HG03521 (cell line): ENCODE results near the gene DNHD1.

Experiments used
- ATAC-seq: cut with Tn5 transposase; IDR thresholded peaks from one replicate; pipeline ENCODE4 v1.9.1; 2021; ENCODE audit warnings: mild to moderate bottlenecking, moderate library complexity; ENCODE audit not compliant: unreplicated experiment

DNHD1 gene, protein sequence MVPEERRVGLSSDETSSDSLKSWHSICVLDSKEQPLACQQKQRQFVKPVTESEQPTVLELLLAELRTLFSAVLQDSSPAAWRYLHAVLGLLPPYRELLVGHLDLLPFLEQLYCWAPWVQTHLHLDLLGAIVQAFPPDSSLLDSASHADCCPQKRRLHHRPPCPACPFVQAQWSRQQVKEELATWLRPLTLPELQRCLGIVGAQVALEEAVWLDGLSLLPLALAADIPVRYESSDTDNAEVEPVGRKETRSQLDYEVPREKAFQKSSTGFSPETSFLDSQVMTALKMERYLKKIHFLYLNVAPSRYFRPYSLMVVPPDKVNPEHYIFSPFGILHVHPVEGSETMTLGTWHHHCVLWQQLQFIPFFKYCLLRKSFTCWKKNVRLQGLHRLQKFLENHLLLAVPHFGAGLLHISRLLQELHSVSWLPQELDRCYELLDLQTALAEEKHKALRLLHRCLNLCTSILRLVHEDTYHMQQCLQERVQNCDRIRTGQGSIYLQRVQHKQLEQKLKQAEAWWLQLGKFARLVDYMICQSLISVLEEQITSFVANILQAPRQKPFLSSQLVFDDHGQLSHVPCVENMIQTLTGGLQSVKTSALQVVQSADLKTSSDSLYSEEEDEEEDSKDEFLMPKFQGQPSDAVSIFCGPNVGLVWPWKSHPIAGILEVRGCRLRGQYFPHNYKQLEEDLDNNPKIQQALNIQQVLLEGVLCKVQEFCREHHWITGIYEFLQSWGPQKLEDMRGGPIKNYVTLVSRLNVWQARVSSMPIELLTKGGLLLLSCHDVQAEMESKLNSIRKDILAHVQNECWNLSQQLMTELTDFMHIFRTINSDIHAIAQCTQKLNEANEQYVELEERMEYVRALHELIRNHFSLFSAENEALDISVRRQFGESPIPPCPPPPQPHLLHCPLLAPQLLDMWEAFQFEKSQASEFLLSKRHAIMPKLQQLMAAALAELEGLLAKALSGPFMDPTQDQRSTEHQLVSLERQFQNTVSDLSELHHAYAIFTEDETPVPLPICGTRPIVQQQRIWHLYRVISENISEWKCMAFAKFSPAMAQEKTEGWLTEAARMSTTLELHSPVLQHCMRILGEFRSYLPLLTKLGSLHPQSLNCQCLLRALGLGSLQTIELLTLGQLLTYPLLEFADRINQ (N-terminal part only)

DNA sequence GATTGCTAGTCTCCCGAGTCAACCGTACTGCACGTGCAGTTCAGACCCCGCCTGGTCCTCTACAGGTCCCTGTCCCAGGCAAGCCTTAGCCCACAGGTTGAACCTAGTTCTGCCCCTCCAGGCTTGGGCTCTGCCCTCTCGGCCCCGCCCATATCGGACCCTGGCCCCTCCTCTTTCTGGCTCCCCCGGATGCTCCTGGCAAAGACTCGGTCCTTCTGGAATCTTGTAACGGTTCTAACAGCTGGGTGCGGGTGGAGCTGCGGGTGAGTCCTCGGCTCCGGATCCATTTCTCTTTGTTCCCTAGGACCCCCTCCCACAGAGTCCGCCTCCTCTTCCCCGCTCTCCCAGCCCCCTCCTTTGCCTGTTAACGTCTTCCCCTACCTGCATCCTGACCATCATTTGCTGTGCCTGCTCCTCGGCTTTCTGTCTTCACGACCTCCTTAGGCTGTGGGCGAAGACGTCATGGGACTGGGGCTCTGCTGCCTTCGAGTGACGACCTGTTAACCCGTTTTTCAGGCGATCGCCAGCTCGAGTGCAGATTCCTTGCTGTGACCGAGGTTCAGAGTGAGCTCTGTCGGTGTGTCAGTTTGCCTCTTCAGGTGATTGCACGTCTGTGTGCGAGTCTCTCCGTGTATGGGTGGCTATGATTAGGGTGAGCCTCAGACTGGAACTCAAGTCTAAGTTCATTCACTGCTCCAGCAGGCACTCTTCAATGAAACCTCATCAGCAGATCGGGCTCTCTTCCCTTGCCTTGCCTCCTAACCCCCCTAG is at the start of gene DNHD1:
Gene DNHD1 (plus strand): TSS at position 212 of the 771 bp plus-strand sequence. CDS start 936 bp downstream, outside the sequence.
- ATAC-seq, result no peak

DNA sequence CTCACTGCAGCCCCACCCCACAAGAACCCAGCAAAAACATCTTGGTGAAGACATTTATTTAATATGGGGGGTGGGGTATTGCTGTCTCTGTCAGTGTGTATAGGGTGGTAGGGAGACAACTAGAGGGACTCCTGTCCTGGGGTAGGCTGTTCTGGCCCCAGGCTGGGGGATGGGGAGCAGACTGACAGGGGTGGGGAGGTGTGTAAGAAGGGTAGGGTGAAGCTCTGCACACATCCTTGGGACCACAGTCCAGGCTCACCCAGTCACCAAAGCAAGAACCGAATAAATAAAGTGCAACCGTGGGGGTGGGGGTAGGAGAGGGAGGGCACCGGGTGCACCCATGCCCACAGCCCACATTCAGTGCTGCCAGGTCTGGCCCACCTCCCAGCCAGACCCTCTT is 48.5 kb upstream of the DNHD1 start:
- ATAC-seq, result no peak

DNA sequence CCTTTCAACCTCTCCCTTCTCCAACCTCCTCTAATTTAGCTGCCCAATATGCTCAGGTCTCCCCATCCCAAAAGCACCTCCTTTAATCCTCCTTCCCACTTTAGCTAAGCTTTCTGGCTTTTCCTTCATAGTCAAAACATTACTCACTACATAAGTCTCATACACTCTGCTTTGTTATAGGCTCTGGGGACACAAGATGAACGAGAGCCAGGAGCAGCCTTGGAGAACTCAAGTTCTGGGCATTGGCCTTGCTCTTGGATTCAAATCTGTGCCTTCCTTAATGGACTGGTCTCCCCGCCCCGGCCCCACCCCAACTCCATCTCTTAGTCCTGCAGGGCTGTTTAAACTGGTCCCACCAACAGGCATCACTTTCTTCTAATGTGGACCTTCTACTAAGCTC is 44.9 kb upstream of the DNHD1 start:
- no peak for ATAC-seq

DNA sequence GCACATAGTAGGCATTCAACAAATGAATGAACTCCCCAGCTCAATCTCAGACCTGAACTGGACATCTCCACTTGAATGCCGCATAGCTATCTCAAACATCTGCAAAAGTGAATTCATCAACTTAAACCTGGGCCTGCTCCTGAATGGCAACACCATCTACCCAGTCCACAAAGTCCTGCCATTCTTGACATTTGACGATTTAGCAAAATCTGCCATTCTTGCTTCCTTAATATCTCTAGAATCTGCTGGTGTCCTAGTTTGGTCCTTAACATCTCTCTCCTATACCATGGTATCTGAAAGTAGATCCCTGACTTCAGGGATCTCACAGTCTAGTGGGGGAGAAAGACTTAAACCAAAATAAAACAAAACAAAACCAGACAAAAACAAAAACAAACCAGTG is 43.9 kb upstream of the DNHD1 start:
- no peak for ATAC-seq

DNA sequence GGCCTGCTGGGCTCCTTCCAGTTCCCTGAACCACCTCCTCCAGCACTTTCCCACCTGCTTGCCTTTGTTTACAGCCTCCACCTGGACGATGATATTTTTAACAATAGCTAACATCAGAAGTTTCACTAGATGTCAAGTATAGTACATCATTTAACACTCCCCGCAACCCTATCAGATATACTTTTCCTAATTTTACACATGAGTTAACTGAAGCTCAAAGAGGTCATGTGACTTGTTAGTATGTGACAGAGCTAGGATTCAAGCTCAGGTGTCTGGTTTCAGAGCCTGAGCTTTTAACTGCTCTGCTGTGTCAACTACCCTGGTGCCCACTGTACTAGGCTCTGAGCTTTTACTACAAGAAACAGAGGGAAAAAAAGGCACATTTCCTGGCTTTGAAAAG is 42.0 kb upstream of the DNHD1 start:
- no peak for ATAC-seq

DNA sequence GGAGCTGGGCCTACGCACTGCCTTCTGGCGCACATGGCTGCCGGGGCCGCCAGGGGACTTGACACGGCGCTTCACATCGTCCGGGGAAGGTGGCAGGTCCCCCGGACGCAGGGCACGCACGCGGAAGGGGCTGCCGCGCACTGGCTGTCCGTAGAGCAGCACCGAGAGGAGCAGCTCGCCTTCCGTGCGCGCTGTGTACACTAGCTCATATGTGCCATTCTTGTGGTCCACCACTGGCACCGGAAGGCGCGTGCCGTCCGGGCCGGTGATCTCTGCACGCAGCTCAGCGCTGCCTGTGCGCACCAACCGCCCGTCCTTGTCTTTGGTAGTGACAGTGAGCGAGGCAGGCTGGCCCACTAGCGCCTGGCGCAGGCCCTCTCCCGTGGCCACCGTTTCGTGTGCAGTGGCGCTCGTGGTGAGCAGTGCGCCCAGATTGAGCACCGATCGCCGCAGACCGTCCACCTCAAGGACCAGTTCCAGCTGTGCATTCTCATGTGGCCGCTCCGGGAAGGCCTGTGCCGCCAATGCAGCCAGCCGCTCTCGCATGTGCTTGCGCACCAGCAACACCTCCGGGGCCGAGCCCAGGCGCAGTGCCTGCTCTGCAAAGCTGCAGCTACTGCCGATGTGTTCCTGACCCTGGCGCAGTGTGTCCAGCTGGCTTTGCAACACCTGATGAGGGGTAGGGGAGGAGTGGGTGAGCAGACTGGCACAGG is 40.6 kb upstream of the DNHD1 start:
- ATAC-seq, result no peak

DNA sequence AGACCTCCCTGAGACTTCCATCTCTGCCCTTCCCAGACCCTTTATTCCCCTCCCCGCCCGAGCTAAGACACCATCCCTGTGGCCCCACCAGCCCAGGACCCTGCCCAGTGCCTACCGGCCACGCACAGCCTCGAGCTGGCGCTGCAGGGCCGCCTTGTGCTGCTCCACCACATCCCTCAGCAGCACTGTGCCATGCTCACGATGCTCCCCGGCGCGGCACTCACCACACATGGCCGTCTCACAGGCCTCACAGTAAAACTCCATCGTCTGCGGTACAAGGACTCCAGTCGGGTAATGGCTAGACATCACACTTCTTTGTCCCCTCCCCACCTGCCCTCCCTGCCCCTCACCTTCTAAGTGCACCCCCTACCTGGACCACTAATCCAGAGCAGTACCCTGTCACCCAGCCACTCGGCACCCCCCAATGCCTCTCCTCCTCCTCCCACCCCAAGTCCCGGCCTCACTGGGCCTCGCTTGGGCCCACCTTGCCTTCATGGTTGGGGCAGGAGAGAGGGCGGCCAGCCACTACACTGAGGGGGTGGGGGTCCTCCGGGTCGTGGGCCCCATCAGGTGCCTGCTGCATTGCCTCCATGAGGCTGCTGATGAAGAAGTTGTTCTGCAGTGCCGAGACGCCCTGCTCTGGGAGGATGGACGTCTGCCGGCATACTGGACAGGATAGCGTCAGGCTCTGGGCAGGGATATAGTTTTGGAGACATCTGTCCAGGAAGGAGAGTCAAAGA is 39.3 kb upstream of the DNHD1 start:
- no peak for ATAC-seq

DNA sequence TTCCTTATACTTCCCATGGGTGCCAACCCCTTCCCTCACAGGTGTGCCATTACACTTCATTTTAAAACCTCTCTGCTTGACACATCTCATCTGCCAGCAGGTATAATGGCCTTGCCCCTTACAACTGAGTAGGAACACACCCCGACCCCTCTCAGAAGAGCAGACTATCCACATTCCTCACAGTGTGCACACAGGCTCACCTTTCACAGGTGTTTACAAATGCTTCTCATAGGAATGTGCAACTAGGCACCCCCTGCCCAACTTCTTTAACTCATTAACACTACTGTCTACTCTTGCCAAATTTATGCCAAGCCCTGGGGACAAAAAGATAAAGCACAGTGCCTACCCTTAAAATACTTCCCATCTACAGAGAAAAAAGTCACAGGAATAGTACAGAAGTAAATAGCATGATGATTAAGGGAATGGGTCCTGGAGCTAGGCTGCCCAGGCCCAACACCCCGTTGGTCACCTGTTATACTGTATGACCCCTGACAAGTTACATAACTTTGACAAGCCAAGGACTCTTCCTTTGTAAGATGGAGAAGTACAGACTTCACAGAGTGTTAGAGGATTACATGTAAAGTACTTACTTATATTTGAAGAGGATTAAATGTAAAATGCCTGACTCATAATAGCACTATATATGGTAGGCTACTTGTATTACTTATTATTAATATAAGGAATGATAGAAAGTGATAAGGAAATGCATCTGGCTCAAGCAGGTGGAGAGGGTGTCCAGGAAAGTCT is 38.6 kb upstream of the DNHD1 start:
- no peak for ATAC-seq

DNA sequence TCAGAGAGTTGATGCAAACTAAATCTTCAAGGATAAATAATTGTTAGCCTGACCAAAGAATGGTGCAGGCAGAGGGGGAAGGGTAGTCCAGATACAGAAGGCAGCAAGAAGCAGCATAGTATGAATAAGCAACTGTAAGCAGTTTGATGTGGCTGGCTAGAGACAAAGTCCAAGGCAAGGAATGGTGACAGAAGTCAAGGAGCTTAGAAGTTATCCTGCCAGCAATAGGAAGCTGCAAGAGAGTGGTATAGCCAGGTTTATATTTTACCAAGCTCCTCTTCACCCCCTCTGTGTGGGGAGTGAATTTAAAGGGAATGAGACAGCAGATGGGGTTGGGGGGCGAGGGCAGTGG is 38.0 kb upstream of the DNHD1 start:
- ATAC-seq, result no peak

DNA sequence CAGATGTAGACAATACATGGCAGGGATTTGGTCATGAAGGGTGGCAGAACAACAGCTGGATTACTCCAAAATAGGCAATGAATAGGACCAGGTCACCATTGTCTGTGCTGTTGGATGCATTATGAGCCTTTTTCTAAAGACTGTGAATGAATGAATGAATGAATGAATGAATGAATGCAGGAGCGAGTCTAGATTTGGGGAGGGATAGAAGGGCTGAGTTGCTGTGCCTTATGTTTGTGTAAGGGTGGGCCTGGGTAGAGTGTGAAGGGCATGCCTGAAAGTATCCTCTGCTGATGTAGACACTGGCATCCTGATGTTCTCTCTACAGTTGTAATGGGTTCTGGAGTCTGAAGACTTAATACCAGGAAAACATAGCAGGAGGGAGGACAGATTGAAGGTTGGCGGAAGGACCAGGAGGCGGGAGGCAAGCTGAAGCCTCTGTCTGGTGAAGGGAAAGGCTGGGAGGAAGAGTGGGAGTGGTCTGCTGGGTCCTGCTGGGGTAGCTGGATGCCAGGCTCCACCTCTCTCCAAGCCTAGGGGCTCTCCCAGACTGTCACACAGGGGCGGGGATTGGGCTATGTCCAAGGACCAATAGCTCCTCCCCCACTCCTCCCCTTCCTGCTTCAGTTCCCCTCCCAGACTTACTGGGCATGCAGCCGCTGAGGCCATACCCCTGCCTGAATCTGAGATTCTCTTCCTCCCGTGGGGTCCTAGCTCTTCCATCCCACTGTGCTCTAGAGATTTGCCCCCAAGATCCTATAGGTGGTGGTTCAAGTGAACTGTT is 28.2 kb upstream of the DNHD1 start:
- ATAC-seq, result peak; percentile 46

DNA sequence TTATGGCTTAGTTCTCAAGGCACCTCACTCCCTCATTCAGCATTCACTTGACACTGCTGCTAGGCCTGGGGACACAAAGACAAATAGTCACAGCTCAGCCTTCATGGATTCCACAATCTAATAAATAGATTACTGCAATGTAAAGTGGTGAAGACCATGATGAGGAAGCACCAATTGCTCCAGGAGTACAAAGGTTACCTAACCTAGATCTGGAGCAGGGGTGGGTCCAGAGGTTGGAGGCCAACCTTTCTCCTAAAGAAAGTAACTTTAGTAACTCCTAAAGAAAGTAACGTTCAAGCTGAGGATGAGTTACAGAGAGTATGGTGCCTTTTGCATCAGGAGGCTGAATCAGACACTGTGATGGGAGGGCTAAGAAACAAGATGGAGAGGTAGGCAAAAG is 27.5 kb upstream of the DNHD1 start:
- no peak for ATAC-seq

DNA sequence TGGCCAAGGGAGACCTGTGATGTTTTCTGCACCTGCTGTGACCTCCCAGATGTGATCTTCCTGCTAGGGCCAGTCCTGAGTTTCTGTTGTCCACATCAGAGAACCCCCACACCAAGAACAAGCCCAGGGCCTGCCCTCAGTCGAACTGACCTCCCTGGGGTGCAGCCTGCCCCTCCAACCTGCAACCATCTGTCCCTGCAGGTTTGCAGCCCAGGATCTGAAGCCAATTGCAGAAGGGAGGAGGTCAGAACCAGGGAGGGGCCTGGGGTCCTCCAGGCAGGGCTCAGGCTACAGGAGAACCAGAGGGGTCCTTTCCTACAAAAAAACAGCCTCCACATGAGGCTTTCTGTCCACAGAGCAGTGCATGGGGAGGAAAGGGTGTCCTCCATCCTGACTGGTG is 24.1 kb upstream of the DNHD1 start:
- ATAC-seq, result no peak

DNA sequence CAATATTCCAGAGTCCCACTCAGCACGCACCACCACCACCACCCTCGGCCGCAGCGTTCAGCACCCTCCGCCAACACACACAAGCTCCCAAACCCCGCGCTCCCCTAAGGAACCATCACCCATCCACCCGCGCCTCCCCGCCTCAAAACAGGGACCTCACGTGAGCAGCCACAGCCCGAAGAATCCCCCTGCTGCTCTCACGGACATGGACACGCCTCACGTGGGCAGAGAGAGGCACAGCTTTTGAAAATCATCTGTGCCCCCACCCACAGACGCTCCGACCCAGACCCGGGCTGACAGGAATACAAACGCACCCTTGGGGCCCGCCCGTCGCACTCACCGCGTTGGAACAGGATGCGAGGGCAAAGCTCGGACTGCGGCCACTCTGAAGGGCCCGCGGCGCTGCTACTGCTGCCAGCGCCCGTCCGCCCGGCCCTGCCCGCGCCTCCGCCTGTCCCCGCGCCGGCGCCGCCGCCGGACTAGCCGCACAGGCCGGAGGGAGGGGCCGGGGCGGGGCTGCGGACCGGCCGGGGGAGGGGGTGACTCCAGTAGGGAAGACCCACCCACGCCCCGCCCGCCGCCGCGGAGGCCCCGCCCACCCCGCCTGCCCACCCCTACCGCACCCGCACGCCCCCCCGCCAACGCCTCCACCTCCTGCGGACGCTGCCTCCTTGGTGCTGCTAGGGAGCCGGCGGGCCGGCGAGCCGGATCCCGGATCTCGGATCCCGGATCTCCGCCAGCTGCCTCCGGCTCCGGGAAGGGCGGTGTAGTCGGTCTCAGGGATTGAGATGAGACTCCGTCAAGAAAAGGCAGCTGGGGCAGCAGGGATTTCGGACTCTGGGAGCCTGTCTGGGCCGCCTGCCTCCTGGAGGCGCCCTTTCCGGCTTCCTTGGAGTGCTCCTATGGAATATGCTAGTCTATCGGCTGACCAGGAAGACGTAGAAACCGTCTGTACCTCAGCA is 23.3 kb upstream of the DNHD1 start, which contains the start of gene TRIM3:
Gene TRIM3 (minus strand): TSS at position 491 of the 962 bp plus-strand sequence. CDS start 8,246 bp downstream, outside the sequence.
- peak; percentile 62 for ATAC-seq

DNA sequence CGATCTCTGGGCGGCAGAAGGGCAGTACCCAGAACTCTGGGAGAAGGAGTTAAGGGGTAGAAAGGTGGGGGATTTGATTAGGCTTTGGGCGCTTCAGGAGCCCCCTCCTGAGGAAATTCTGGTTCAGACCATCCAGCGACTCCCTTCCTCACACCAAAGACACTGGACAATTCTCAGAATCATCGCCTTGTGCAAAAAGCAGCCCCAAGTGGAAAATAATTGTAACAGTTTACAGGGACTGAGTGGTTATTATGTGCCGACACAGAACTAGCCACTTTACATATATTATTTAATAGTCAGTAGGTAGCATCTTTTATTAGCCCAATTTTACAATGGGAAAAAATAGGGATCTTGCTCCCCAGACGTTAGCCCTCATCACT is 22.7 kb upstream of the DNHD1 start:
- ATAC-seq, result no peak

DNA sequence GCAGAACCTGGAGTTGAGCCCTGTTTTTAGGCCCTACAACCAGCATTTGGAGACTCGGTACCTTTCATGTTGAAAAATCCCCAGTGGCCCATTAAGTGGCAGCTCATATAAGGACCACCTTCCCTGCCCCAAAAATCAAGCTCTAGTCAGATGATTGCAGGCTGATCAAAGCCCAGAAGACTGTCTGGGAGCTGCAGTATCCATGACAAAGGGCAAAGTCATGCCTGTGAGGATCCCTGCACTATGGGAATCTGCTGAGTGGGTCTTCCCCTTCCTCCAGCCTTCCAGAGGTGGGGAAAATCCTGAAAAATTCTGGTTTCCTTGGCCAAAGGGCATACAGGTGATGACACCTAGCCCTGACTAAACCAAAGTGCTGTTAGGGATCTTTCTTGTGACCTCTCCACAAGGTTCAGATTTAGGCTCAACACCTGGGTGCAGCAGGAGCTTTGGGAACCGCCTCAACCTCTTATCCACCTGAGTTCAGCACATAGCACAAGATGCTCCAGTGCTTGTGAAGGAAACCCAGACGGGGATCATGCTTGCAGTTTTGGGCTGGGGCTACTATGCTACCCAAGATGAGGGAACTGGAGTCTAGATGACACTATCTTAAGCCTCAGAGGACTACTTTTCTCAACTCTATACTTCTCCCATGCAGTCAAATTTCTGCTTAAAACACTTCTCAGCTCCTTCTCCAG is 22.1 kb upstream of the DNHD1 start:
- no peak for ATAC-seq

DNA sequence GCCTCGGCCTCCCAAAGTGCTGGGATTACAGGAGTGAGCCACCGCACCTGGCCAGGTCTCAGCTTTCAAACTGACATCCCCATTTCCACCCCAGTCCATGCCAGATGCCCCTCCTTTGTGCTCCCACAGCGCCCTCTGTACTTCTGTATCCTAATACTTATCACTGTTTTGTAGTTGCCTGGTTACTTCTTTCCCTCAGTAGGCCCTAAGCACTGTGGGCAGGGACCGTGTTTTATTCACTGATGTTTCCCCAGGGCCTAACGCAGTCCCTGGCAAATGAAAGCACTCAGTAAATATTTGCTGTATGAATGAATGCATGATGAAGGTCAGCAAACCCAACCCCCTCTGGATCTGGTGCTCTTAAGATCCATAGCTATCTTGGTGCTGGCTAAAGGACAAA is 21.1 kb upstream of the DNHD1 start:
- ATAC-seq, result no peak
